Subcutaneous adipose tissue (tissue), 4 donors: ENCODE results near the gene PPME1. TPM values are rescaled to one million over a fixed set of nuclear protein-coding genes. Genes with fewer than 3 reads are reported as not detected.

Experiments
- total RNA-seq, 4 donors: library from RNA; depleted of rRNA; stranded (reverse); fragments of >200 nt; gene quantifications; one replicate each; pipeline ENCODE4 v1.1.0, GENCODE V29; 2016
- TF ChIP-seq, protein P1 (sequence below): fragments of 450-650 bp; IDR thresholded peaks from one replicate; pipeline ENCODE4 v1.5.1; 2016; ENCODE audit warnings: low read depth, mild to moderate bottlenecking, control low read depth, antibody characterized with exemption, moderate library complexity

Gene PPME1
- total RNA-seq, 4 donors from 2014 or later = 15.0 to 26.3 (median 19.6) TPM

DNA sequence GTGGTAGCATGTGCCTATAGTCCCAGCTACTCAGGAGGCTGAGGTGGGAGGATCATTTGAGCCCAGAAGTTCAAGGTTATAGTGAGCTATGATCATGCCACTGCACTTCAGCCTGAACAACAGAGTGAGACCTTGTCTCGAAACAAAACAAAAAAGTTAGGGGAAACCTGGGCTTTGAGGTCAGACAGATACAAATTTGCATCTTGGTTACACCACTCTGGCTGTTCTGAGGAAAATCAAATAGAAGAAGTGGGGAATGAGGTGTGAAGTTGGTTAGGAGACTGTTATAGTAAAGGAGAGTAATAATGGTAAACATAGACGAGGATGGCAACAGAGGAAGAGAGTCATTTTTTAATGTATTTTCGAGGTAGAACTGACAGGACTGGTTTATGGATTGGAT is 62.6 kb downstream of the PPME1 start:
- TF ChIP-seq, protein P1, sequence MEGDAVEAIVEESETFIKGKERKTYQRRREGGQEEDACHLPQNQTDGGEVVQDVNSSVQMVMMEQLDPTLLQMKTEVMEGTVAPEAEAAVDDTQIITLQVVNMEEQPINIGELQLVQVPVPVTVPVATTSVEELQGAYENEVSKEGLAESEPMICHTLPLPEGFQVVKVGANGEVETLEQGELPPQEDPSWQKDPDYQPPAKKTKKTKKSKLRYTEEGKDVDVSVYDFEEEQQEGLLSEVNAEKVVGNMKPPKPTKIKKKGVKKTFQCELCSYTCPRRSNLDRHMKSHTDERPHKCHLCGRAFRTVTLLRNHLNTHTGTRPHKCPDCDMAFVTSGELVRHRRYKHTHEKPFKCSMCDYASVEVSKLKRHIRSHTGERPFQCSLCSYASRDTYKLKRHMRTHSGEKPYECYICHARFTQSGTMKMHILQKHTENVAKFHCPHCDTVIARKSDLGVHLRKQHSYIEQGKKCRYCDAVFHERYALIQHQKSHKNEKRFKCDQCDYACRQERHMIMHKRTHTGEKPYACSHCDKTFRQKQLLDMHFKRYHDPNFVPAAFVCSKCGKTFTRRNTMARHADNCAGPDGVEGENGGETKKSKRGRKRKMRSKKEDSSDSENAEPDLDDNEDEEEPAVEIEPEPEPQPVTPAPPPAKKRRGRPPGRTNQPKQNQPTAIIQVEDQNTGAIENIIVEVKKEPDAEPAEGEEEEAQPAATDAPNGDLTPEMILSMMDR = no peak

DNA sequence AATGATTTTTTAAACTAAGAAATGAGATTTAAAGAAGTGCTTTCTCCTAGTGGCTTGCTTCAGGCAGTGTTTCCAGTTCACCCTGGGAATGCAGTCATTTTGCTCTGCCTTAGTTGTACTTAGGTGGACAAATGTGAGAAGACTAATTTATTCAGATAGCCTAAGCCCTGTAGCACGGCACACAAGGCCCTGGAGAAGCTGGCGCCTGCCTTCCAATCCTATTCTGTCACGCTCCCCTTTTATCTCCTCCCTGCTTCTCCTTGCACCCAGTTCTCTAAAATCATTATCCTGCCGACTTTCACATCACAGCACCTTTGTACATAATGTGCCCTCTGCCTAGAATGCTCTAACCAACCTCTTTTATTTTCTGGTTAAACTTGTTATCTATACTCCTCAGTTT is 64.0 kb downstream of the PPME1 start:
- TF ChIP-seq, protein P1 = no peak

DNA sequence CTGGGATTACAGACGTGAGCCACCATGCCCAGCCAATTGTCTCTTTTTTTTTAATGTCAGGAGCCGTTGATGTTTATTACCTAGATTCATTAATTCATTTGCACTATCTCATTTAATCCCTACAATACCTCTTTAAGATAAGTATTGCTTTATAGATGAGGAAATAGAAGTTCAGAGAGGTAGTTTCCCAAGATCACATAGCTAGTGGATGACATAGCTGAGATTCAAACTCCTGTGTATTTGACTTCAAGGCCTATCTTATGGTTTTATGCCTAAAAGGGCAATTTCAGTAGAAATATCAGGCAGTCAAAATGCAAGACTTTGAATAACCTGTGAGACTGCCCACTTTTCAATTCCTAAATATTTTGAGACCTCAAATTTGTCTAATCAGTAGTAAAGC is 66.5 kb downstream of the PPME1 start:
- TF ChIP-seq, protein P1 = no peak

DNA sequence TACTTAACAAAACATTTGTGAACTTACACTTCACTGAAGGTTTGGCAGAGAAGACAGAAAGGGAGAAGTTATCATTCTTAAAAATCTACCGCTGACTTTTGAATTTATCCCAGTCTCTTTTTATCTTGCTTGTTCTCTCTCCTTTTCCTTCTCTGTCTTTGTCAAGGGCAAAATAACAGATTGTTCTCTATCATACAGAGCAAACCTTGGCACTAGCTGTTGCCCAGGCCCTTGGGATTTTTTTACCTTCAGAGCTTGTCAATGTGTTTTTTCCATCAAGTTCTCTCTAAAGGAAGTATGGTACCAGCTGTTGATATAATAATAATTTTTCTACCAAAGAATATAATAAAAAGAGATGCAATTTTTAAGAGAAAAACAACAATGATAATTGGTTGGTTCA is 67.2 kb downstream of the PPME1 start:
- TF ChIP-seq, protein P1 = no peak

DNA sequence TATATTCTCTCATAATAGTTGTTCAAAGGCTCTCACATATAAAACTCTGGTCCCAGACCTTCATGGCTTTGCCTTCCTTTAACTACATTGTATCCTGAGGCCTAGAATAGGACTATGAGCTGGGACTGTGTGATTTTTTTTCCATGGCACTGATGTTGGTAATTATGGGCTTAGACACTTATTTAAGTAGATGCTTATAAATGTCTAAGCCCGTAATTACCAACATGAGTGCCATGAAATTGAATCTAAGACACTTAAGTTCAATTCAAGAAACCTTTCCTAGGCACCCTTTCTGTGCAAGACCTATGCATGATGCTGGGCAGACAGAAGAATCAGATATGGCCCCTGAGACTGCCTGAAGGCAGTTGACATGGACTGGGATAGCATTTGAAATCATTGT is 77.4 kb downstream of the PPME1 start:
- TF ChIP-seq, protein P1 = no peak

DNA sequence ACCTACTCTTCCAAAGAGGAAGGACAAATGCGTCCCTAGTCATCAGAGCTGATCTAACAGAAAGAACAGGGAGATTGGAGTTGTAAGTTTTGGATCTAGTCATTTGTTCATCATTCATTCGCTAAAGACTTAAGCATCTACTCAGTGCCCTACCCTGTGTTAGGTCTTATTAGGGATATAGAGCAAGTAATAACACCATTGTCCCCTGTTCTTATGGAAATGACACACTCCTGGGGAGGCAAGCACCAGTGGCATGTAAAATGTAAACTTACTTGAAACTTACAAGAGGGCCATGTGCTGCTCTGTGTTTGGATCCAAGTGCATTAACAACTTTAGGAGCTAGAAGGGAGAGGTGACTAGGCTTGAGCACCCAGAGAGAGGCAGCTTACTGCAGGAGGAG is 78.4 kb downstream of the PPME1 start:
- TF ChIP-seq, protein P1 = no peak

DNA sequence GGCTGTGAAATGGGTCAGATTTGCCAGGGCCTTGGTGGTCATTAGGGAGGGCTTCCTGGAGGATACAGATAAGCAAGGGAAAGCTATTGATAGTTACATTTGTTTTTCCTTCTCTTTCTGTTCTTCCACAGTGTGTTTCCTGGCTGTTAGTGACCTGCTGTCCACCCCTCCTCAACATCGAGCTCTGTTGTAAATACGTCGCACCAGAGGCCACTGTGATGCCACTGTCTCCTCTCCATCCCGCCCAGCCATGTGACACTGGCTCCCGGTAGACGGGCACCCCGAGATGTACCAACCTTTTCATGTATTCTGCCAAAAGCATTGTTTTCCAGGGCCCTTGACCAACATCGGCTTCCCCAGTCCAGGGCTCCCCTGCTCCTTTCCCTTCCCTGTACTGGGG is 82.3 kb downstream of the PPME1 start:
- TF ChIP-seq, protein P1 = no peak
